ENCODE data around the gene NSF. TPM values are rescaled to one million over a fixed set of nuclear protein-coding genes. Genes with fewer than 3 reads are reported as not detected.

Gene NSF
- total RNA-seq, 1 donor from 2014 or later = 47.9 TPM

DNA sequence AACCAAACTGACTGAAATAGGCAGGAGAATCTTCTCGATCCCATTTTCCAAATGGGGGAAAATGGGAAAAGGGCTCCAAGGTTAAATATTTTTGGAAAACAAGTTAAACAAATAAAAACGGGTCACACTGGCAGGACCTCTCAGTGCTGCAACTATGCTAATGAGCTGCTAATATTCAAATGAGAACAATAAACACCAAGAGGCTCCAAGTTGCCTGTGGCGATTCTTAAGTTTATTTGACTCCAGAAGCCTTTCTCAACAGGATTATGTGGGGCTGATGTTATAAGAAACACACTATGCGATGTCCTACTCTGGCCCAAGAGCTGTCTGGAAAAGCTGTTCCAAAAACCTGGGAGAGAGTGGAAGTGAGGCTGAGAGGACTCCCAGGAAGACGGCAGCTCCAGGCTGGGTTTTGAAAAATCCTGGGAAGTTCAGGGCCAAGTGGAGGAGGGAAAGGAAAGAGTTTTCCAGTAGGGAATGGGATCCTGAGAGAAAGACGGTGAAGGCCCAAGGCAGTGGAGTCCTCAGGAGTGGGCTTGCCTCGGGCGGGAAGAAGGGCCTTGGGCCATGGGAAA, 206.6 kb downstream of the NSF start:
- H3K27ac Mint-ChIP-seq (ENCODE audit: unreplicated experiment) = no peak overlapping the region
- H3K4me3 Mint-ChIP-seq = no peak overlapping the region
- H3K4me1 Mint-ChIP-seq = peaks cover 7% of the 10 kb centered on the region
- H3K27me3 Mint-ChIP-seq (ENCODE audit: low read depth) = peaks cover under 1% of the 10 kb centered on the region
- TF ChIP-seq, protein P1, sequence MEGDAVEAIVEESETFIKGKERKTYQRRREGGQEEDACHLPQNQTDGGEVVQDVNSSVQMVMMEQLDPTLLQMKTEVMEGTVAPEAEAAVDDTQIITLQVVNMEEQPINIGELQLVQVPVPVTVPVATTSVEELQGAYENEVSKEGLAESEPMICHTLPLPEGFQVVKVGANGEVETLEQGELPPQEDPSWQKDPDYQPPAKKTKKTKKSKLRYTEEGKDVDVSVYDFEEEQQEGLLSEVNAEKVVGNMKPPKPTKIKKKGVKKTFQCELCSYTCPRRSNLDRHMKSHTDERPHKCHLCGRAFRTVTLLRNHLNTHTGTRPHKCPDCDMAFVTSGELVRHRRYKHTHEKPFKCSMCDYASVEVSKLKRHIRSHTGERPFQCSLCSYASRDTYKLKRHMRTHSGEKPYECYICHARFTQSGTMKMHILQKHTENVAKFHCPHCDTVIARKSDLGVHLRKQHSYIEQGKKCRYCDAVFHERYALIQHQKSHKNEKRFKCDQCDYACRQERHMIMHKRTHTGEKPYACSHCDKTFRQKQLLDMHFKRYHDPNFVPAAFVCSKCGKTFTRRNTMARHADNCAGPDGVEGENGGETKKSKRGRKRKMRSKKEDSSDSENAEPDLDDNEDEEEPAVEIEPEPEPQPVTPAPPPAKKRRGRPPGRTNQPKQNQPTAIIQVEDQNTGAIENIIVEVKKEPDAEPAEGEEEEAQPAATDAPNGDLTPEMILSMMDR (conservative IDR thresholded peaks at IDR 0.05) = no peak
- no peaks in the 10 kb centered on the region for H3K36me3 Mint-ChIP-seq (ENCODE audit: low read depth)
- no peaks in the 10 kb centered on the region for H3K9me3 Mint-ChIP-seq
- no peak for DNase-seq (ENCODE audit: low read depth, low spot score)

DNA sequence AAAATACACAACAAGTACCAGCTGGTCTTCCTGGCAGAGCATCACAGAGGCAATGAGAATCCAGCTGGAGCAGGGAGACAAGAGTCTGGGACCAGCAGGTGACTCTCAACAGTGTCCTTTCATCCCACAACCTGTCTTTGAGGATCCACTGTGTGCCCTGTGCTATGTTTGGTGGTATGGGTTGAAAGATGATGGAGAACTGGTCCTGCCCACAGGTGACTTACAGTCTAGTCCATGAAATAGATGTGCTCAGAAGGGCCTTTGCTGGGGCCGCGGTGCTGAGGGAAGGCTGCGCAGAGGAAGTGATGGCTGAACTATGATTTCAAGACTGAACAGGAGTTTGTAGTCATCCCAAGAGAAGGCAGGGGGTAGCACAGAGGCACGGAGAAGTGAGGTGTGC, 210.1 kb downstream of the NSF start:
- no peaks in the 10 kb centered on the region for H3K27me3 Mint-ChIP-seq (ENCODE audit: low read depth)
- H3K4me3 Mint-ChIP-seq = no peak overlapping the region
- H3K27ac Mint-ChIP-seq (ENCODE audit: unreplicated experiment) = peak overlapping the region; percentile 78
- H3K9me3 Mint-ChIP-seq = peaks cover 6% of the 10 kb centered on the region
- H3K36me3 Mint-ChIP-seq (ENCODE audit: low read depth) = no peaks in the 10 kb centered on the region
- DNase-seq (ENCODE audit: low read depth, low spot score) = no peak
- H3K4me1 Mint-ChIP-seq = peaks cover 7% of the 10 kb centered on the region
- TF ChIP-seq, protein P1 (conservative IDR thresholded peaks at IDR 0.05) = no peak

DNA sequence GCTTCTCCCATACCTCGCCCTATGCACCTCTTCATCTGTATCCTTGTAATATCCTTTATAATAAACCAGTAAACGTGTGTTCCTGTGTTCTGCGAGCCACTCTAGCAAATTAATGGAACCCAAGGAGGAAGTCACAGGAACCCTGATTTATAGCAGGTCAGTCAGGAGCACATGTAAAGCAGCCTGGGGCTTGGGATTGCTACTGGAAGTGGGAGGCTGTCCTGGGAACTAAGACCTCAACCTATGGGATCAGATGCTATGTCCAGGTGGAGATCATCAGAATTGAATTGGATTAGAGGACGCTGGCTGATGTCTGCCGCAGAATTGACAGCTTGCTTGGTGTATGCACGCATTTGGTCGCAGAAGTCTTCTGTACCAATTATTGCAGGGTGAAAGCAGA, 212.3 kb downstream of the NSF start:
- no peak overlapping the region for H3K27ac Mint-ChIP-seq (ENCODE audit: unreplicated experiment)
- no peak overlapping the region for H3K4me3 Mint-ChIP-seq
- H3K4me1 Mint-ChIP-seq = peaks cover 3% of the 10 kb centered on the region
- TF ChIP-seq, protein P1 (conservative IDR thresholded peaks at IDR 0.05) = no peak
- peaks cover 6% of the 10 kb centered on the region for H3K9me3 Mint-ChIP-seq
- H3K36me3 Mint-ChIP-seq (ENCODE audit: low read depth) = no peaks in the 10 kb centered on the region
- DNase-seq (ENCODE audit: low read depth, low spot score) = no peak
- no peaks in the 10 kb centered on the region for H3K27me3 Mint-ChIP-seq (ENCODE audit: low read depth)

DNA sequence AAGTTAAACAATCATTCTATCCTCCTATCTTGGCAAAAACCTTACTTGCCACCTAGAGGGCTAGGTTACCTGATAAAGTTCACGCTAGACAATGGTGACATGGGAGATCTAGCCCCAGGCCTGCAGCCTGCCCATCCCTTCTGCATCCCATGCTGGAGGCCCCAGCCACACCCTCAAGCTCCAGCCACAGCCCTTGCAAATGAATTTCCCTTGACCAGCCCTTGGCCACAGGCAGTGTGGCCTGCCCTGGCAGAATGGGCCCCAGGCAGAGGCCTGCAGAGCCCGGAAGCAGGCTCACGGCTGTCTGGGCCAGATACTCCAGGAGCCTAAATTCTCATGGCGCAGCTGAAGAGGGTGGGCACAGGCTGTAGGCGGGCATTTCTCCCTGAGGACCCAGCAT, 213.1 kb downstream of the NSF start:
- TF ChIP-seq, protein P1 (conservative IDR thresholded peaks at IDR 0.05) = no peak
- Mint-ChIP-seq H3K4me1 (peaks cover 3% of the 10 kb centered on the region), H3K4me3 (no peak overlapping the region), H3K27ac (ENCODE audit: unreplicated experiment) (no peak overlapping the region), H3K36me3 (ENCODE audit: low read depth) (no peaks in the 10 kb centered on the region), H3K9me3 (peaks cover 6% of the 10 kb centered on the region), H3K27me3 (ENCODE audit: low read depth) (no peaks in the 10 kb centered on the region)
- no peak for DNase-seq (ENCODE audit: low read depth, low spot score)

DNA sequence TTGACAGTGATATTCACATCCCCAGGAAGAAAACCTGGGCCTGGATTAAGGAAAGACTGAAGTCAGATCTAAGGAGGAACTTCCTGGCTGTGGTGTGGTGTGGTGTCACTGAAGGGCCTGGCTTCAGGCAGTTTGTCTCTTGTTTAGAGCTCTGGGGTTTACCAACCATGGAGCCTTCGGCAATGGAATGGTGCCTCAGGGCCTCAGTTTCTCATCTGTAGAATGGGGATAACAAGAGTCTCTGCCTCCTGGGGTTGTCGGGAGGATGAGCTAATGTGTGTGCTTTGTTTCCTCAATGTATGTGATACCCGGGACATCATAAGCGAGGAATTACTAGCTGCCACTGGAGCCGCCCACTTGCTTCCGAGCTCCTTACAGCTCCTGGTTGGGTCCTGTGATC, 215.3 kb downstream of the NSF start:
- no peak for DNase-seq (ENCODE audit: low read depth, low spot score)
- no peak overlapping the region for H3K27ac Mint-ChIP-seq (ENCODE audit: unreplicated experiment)
- H3K4me3 Mint-ChIP-seq = no peak overlapping the region

More for the DNA sequence above, 215.3 kb downstream of the NSF start:
- H3K4me1 Mint-ChIP-seq = no peaks in the 10 kb centered on the region
- no peaks in the 10 kb centered on the region for H3K36me3 Mint-ChIP-seq (ENCODE audit: low read depth)
- H3K9me3 Mint-ChIP-seq = peaks cover 6% of the 10 kb centered on the region
- TF ChIP-seq, protein P1 (conservative IDR thresholded peaks at IDR 0.05) = no peak
- no peaks in the 10 kb centered on the region for H3K27me3 Mint-ChIP-seq (ENCODE audit: low read depth)

Other genes with a start within 250 kb of the NSF start
- 12.8 and 12.9 TPM in 2 replicates for gene ARL17B, start 228.9 kb upstream of the NSF start, total RNA-seq
- gene LRRC37A2, start 78.2 kb upstream of the NSF start, total RNA-seq = 18.5 and 20.3 TPM in 2 replicates
- gene ARL17A, start 11.0 kb upstream of the NSF start, total RNA-seq = 13.7 and 14.7 TPM in 2 replicates
- 8.4 and 9.3 TPM in 2 replicates for gene WNT3, start 228.0 kb downstream of the NSF start, total RNA-seq

Measured in neural crest cell (in vitro differentiated cells).